Measurements from ENCODE around the gene CNPY3. TPM values are rescaled to one million over a fixed set of nuclear protein-coding genes. Genes with fewer than 3 reads are reported as not detected.

CNPY3 gene
- total and polyA plus RNA-seq, 2 of the 13 experiments (the other 11 are each of a cell fraction or from before 2014, with no cell fraction given) = 42.3 to 60.2 TPM

DNA sequence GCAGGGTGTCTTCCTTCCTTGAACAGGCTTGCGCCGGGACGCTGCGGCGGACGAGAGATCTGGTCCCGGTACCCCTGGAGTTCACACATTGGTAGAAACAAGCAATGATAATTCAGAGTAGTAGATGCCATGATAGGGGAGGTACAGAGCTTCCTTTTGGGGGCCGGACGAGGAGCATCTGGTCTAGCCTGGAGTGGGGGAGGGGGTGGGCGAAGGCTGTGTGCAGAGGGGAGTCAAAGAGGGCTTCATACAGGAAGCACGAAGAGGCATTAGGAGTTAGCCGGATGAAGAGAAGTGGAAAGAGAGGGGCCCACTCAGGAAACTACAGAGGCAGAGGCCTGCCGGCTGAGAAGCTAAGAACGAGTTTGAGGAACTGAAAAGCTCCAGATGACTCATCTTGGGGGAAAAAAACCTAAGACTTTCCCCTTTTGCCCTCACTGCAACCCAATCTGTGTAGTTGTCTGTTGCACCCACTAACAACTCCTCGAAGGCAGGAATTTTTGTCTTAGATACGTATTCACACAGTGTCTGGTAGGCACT is 611 bp downstream of the CNPY3 start (continued):
- TF ChIP-seq, protein P1, sequence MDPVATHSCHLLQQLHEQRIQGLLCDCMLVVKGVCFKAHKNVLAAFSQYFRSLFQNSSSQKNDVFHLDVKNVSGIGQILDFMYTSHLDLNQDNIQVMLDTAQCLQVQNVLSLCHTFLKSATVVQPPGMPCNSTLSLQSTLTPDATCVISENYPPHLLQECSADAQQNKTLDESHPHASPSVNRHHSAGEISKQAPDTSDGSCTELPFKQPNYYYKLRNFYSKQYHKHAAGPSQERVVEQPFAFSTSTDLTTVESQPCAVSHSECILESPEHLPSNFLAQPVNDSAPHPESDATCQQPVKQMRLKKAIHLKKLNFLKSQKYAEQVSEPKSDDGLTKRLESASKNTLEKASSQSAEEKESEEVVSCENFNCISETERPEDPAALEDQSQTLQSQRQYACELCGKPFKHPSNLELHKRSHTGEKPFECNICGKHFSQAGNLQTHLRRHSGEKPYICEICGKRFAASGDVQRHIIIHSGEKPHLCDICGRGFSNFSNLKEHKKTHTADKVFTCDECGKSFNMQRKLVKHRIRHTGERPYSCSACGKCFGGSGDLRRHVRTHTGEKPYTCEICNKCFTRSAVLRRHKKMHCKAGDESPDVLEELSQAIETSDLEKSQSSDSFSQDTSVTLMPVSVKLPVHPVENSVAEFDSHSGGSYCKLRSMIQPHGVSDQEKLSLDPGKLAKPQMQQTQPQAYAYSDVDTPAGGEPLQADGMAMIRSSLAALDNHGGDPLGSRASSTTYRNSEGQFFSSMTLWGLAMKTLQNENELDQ (CRISPR knock-in tag; IDR thresholded peaks at IDR 0.05; ENCODE audit: borderline replicate concordance) = no peak
- TF ChIP-seq, protein P2, sequence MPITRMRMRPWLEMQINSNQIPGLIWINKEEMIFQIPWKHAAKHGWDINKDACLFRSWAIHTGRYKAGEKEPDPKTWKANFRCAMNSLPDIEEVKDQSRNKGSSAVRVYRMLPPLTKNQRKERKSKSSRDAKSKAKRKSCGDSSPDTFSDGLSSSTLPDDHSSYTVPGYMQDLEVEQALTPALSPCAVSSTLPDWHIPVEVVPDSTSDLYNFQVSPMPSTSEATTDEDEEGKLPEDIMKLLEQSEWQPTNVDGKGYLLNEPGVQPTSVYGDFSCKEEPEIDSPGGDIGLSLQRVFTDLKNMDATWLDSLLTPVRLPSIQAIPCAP (CRISPR knock-in tag; IDR thresholded peaks at IDR 0.05; ENCODE audit: low read depth) = no peak
- TF ChIP-seq, protein P3, sequence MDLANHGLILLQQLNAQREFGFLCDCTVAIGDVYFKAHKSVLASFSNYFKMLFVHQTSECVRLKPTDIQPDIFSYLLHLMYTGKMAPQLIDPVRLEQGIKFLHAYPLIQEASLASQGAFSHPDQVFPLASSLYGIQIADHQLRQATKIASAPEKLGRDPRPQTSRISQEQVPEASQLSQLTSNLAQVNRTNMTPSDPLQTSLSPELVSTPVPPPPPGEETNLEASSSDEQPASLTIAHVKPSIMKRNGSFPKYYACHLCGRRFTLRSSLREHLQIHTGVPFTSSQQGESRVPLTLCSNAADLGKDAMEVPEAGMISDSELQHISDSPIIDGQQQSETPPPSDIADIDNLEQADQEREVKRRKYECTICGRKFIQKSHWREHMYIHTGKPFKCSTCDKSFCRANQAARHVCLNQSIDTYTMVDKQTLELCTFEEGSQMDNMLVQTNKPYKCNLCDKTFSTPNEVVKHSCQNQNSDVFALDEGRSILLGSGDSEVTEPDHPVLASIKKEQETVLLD (CRISPR knock-in tag; IDR thresholded peaks at IDR 0.05; ENCODE audit: low read depth) = no peak
- TF ChIP-seq ZBTB3 (CRISPR knock-in tag; IDR thresholded peaks at IDR 0.05; ENCODE audit: borderline replicate concordance, low read depth) = 0 out of 2 replicates have a peak, but pooled peaks have one; percentile 23
- TF ChIP-seq, protein P4, sequence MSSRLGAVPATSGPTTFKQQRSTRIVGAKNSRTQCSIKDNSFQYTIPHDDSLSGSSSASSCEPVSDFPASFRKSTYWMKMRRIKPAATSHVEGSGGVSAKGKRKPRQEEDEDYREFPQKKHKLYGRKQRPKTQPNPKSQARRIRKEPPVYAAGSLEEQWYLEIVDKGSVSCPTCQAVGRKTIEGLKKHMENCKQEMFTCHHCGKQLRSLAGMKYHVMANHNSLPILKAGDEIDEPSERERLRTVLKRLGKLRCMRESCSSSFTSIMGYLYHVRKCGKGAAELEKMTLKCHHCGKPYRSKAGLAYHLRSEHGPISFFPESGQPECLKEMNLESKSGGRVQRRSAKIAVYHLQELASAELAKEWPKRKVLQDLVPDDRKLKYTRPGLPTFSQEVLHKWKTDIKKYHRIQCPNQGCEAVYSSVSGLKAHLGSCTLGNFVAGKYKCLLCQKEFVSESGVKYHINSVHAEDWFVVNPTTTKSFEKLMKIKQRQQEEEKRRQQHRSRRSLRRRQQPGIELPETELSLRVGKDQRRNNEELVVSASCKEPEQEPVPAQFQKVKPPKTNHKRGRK (CRISPR knock-in tag; IDR thresholded peaks at IDR 0.05) = no peak
- no peak for TF ChIP-seq CCAR2 (optimal IDR thresholded peaks at IDR 0.05; ENCODE audit: low read depth, low read length)
- TF ChIP-seq ZNF850 (CRISPR knock-in tag; conservative IDR thresholded peaks at IDR 0.05) = 0 out of 2 replicates have a peak, but pooled peaks have one; percentile 9
- 0 out of 2 replicates have a peak, but pooled peaks have one; percentile 8 for TF ChIP-seq ZBTB7B (CRISPR knock-in tag; IDR thresholded peaks at IDR 0.05)
- TF ChIP-seq ZFAT (CRISPR knock-in tag; conservative IDR thresholded peaks at IDR 0.05) = no peak
- 0 out of 2 replicates have a peak, but pooled peaks have one; percentile 2 for TF ChIP-seq ZNF552 (CRISPR knock-in tag; IDR thresholded peaks at IDR 0.05; ENCODE audit: borderline replicate concordance)
- TF ChIP-seq SYNCRIP (IDR thresholded peaks at IDR 0.05; ENCODE audit: insufficient read depth, low read depth, low read length) = no peak
- TF ChIP-seq, protein P5, sequence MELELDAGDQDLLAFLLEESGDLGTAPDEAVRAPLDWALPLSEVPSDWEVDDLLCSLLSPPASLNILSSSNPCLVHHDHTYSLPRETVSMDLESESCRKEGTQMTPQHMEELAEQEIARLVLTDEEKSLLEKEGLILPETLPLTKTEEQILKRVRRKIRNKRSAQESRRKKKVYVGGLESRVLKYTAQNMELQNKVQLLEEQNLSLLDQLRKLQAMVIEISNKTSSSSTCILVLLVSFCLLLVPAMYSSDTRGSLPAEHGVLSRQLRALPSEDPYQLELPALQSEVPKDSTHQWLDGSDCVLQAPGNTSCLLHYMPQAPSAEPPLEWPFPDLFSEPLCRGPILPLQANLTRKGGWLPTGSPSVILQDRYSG (CRISPR knock-in tag; IDR thresholded peaks at IDR 0.05) = no peak
- no peak for TF ChIP-seq CENPT (CRISPR knock-in tag; IDR thresholded peaks at IDR 0.05; ENCODE audit: low read depth)
- TF ChIP-seq, protein P6, sequence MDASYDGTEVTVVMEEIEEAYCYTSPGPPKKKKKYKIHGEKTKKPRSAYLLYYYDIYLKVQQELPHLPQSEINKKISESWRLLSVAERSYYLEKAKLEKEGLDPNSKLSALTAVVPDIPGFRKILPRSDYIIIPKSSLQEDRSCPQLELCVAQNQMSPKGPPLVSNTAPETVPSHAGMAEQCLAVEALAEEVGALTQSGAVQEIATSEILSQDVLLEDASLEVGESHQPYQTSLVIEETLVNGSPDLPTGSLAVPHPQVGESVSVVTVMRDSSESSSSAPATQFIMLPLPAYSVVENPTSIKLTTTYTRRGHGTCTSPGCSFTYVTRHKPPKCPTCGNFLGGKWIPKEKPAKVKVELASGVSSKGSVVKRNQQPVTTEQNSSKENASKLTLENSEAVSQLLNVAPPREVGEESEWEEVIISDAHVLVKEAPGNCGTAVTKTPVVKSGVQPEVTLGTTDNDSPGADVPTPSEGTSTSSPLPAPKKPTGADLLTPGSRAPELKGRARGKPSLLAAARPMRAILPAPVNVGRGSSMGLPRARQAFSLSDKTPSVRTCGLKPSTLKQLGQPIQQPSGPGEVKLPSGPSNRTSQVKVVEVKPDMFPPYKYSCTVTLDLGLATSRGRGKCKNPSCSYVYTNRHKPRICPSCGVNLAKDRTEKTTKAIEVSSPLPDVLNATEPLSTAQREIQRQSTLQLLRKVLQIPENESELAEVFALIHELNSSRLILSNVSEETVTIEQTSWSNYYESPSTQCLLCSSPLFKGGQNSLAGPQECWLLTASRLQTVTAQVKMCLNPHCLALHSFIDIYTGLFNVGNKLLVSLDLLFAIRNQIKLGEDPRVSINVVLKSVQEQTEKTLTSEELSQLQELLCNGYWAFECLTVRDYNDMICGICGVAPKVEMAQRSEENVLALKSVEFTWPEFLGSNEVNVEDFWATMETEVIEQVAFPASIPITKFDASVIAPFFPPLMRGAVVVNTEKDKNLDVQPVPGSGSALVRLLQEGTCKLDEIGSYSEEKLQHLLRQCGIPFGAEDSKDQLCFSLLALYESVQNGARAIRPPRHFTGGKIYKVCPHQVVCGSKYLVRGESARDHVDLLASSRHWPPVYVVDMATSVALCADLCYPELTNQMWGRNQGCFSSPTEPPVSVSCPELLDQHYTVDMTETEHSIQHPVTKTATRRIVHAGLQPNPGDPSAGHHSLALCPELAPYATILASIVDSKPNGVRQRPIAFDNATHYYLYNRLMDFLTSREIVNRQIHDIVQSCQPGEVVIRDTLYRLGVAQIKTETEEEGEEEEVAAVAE (CRISPR knock-in tag; IDR thresholded peaks at IDR 0.05; ENCODE audit: borderline replicate concordance) = no peak
- TF ChIP-seq NFATC3 (CRISPR knock-in tag; IDR thresholded peaks at IDR 0.05) = peak; percentile 26; the same call in 1 of the 2 replicates
- TF ChIP-seq ZNF484 (CRISPR knock-in tag; IDR thresholded peaks at IDR 0.05; ENCODE audit: borderline replicate concordance, low read depth) = no peak
